H7 (cell line): ENCODE measurements around the gene B3GALNT2. TPM values are rescaled to one million over a fixed set of nuclear protein-coding genes. Genes with fewer than 3 reads are reported as not detected.

Experiments used
- total RNA-seq: library from RNA; depleted of rRNA; stranded (reverse); fragments of >200 nt; shearing (Covaris generic); gene quantifications from 2 replicates; pipeline ENCODE4 v1.2.3, GENCODE V29; 2014; rRNA removed

B3GALNT2 gene
- total RNA-seq, 1 experiment from 2014 or later, result 39.5 TPM

Other genes with a start within 250 kb of the B3GALNT2 start
- 16.0 and 27.0 TPM in 2 replicates for gene ARID4B, start 176.3 kb downstream of the B3GALNT2 start, total RNA-seq
- 52.5 and 53.8 TPM in 2 replicates for gene GGPS1, start 175.9 kb downstream of the B3GALNT2 start, total RNA-seq
- 28.8 and 31.0 TPM in 2 replicates for gene TBCE, start 137.0 kb downstream of the B3GALNT2 start, total RNA-seq
- gene GNG4, start 145.3 kb upstream of the B3GALNT2 start, total RNA-seq, result 31.6 and 39.0 TPM in 2 replicates